Activated naive CD4-positive, alpha-beta T cell treated with anti-CD3 and anti-CD28 coated beads, Interleukin-2, amount 50 U/mL, for 72 hours (primary cell): Measurements from ENCODE around the gene OLFM1. TPM values are rescaled to one million over a fixed set of nuclear protein-coding genes. Genes with fewer than 3 reads are reported as not detected.

Experiments
- ATAC-seq, 2 donors: fragments of 150-1000 bp; cut with Tn5 transposase; 2 replicates each; pipeline ENCODE4 v1.10.0; 2021; ENCODE audit warnings: mild to moderate bottlenecking in 2 of 2, moderate library complexity in 2 of 2
- DNase-seq, 2 donors: peaks; one replicate each; pipeline ENCODE4 v3.0.0; 2021 to 2022; ENCODE audit warnings: low spot score in 2 of 2
- H3K27ac Mint-ChIP-seq, 2 donors: one replicate each; pipeline ENCODE4 v1.8.0; 2022; ENCODE audit warnings: mild to moderate bottlenecking in 2 of 2, mixed read lengths in 2 of 2
- H3K36me3 Mint-ChIP-seq, 2 donors: one replicate each; pipeline ENCODE4 v1.8.0; 2022; ENCODE audit warnings: mixed read lengths in 2 of 2
- H3K9me3 Mint-ChIP-seq, 2 donors: one replicate each; pipeline ENCODE4 v1.8.0; 2022; ENCODE audit warnings: mixed read lengths in 2 of 2
- total RNA-seq, 2 donors: library from RNA; stranded (reverse); gene quantifications; one replicate each; pipeline ENCODE4 v1.2.3, GENCODE V29; 2022

The OLFM1 gene
- total RNA-seq, 2 donors from 2014 or later: not detected

- no peaks in the 10 kb centered on the region for H3K36me3 Mint-ChIP-seq
- no peak for DNase-seq
- H3K9me3 Mint-ChIP-seq: peaks cover 5 to 7% of the 10 kb centered on the region in 2 donors
- no peak overlapping the region for H3K27ac Mint-ChIP-seq
- no peak for ATAC-seq
Observed at GRCh38 chr9:135093911-135094584, 6.6 kb downstream of the OLFM1 start.

GRCh38 chr9:135095470-135096407 lies 8.3 kb downstream of the OLFM1 start:
- no peak for DNase-seq
- Mint-ChIP-seq H3K27ac (no peak overlapping the region), H3K36me3 (no peaks in the 10 kb centered on the region), H3K9me3 (peaks cover 5 to 7% of the 10 kb centered on the region in 2 donors)
- ATAC-seq: no peak

- no peak for ATAC-seq
- DNase-seq: no peak
- peaks cover 3 to 4% of the 10 kb centered on the region in 2 donors for H3K9me3 Mint-ChIP-seq
- H3K36me3 Mint-ChIP-seq: no peaks in the 10 kb centered on the region
- no peak overlapping the region for H3K27ac Mint-ChIP-seq
Observed at GRCh38 chr9:135096408-135096895, 9.0 kb downstream of the OLFM1 start.

- ATAC-seq (no peak), DNase-seq (no peak)
- H3K9me3 Mint-ChIP-seq: no peaks in the 10 kb centered on the region
- H3K27ac Mint-ChIP-seq: no peak overlapping the region
- no peaks in the 10 kb centered on the region for H3K36me3 Mint-ChIP-seq
Observed at GRCh38 chr9:135098400-135099105, 11.1 kb downstream of the OLFM1 start.

GRCh38 chr9:135099574-135099973 lies 12.1 kb downstream of the OLFM1 start:
- no peak for ATAC-seq
- DNase-seq: no peak
- no peaks in the 10 kb centered on the region for H3K9me3 Mint-ChIP-seq
- no peaks in the 10 kb centered on the region for H3K36me3 Mint-ChIP-seq
- H3K27ac Mint-ChIP-seq: no peak overlapping the region

- no peaks in the 10 kb centered on the region for H3K9me3 Mint-ChIP-seq
- ATAC-seq: no peak
- DNase-seq: no peak
- no peaks in the 10 kb centered on the region for H3K36me3 Mint-ChIP-seq
- H3K27ac Mint-ChIP-seq: no peak overlapping the region
Observed at GRCh38 chr9:135100241-135100681, 12.8 kb downstream of the OLFM1 start.

GRCh38 chr9:135100725-135101410 lies 13.4 kb downstream of the OLFM1 start:
- ATAC-seq (no peak), DNase-seq (no peak)
- no peaks in the 10 kb centered on the region for H3K9me3 Mint-ChIP-seq
- H3K27ac Mint-ChIP-seq: no peak overlapping the region
- no peaks in the 10 kb centered on the region for H3K36me3 Mint-ChIP-seq

- Mint-ChIP-seq H3K36me3 (no peaks in the 10 kb centered on the region), H3K9me3 (no peaks in the 10 kb centered on the region), H3K27ac (no peak overlapping the region)
- ATAC-seq (no peak), DNase-seq (no peak)
Observed at GRCh38 chr9:135101486-135101885, 14.0 kb downstream of the OLFM1 start.

GRCh38 chr9:135101926-135102325 lies 14.5 kb downstream of the OLFM1 start:
- Mint-ChIP-seq H3K27ac (no peak overlapping the region), H3K36me3 (no peaks in the 10 kb centered on the region), H3K9me3 (no peaks in the 10 kb centered on the region)
- ATAC-seq (no peak), DNase-seq (no peak)

GRCh38 chr9:135102331-135102730 lies 14.9 kb downstream of the OLFM1 start:
- DNase-seq (no peak), ATAC-seq (no peak)
- Mint-ChIP-seq H3K27ac (no peak overlapping the region), H3K9me3 (no peaks in the 10 kb centered on the region), H3K36me3 (no peaks in the 10 kb centered on the region)

GRCh38 chr9:135103001-135103446 lies 15.6 kb downstream of the OLFM1 start:
- Mint-ChIP-seq H3K36me3 (no peaks in the 10 kb centered on the region), H3K9me3 (no peaks in the 10 kb centered on the region), H3K27ac (no peak overlapping the region)
- ATAC-seq (no peak), DNase-seq (no peak)

GRCh38 chr9:135103931-135104639 lies 16.6 kb downstream of the OLFM1 start:
- no peaks in the 10 kb centered on the region for H3K36me3 Mint-ChIP-seq
- no peaks in the 10 kb centered on the region for H3K9me3 Mint-ChIP-seq

GRCh38 chr9:135104761-135105160 lies 17.3 kb downstream of the OLFM1 start:
- no peak overlapping the region for H3K27ac Mint-ChIP-seq
- ATAC-seq (no peak), DNase-seq (no peak)
- H3K36me3 Mint-ChIP-seq: no peaks in the 10 kb centered on the region
- no peaks in the 10 kb centered on the region for H3K9me3 Mint-ChIP-seq

More at GRCh38 chr9:135103931-135104639, 16.6 kb downstream of the OLFM1 start:
- DNase-seq: no peak
- ATAC-seq: no peak
- H3K27ac Mint-ChIP-seq: no peak overlapping the region

GRCh38 chr9:135105211-135105745 lies 17.8 kb downstream of the OLFM1 start:
- no peak for ATAC-seq
- DNase-seq: no peak
- H3K27ac Mint-ChIP-seq: no peak overlapping the region
- no peaks in the 10 kb centered on the region for H3K9me3 Mint-ChIP-seq
- no peaks in the 10 kb centered on the region for H3K36me3 Mint-ChIP-seq

- H3K36me3 Mint-ChIP-seq: no peaks in the 10 kb centered on the region
- ATAC-seq (no peak), DNase-seq (no peak)
- H3K9me3 Mint-ChIP-seq: no peaks in the 10 kb centered on the region
- H3K27ac Mint-ChIP-seq: no peak overlapping the region
Observed at GRCh38 chr9:135105938-135106491, 18.5 kb downstream of the OLFM1 start.
